Tibial nerve (tissue), 4 donors: ENCODE results near the gene SELENOW.

Experiments used
- CTCF ChIP-seq, 5 experiments: fragments of 200-600 bp in 3 of 5; fragments of 450-650 bp in 2 of 5; sonication (generic) in 3 of 5; IDR thresholded peaks; one replicate each; pipeline ENCODE4 v1.5.1; 2016 to 2019; ENCODE audit warnings: antibody characterized with exemption in 5 of 5, mild to moderate bottlenecking in 3 of 5, moderate library complexity in 2 of 5
- EP300 ChIP-seq, 2 donors: sonication (generic); formaldehyde crosslinking; IDR thresholded peaks; one replicate each; pipeline ENCODE4 v1.6.1; 2017; ENCODE audit warnings: antibody characterized with exemption in 2 of 2, mild to moderate bottlenecking in 1 of 2
- POLR2A ChIP-seq, 2 donors: fragments of 450-650 bp; IDR thresholded peaks; one replicate each; pipeline ENCODE4 v1.6.1; 2017; ENCODE audit warnings: antibody characterized with exemption in 2 of 2, mild to moderate bottlenecking in 2 of 2, moderate library complexity in 2 of 2

GRCh38 chr19:47798904-47799266 lies 20.4 kb downstream of the SELENOW start:
- TF ChIP-seq EP300 (IDR thresholded peaks at IDR 0.05) (no peak), CTCF (IDR thresholded peaks at IDR 0.05) (no peak), POLR2A (IDR thresholded peaks at IDR 0.05) (no peak)
